GM12892 (cell line): Measurements from ENCODE around the gene CLRN2.

ENCODE experiments used
- POLR2A ChIP-seq: IDR thresholded peaks from 2 replicates; pipeline ENCODE4 v1.6.1; 2011; ENCODE audit warnings: low read depth, low read length, control low read depth
- POLR2AphosphoS5 ChIP-seq: IDR thresholded peaks from 2 replicates; pipeline ENCODE4 v1.6.1; 2011; ENCODE audit warnings: low read depth, low read length, control low read depth
- TAF1 ChIP-seq: IDR thresholded peaks from 2 replicates; pipeline ENCODE4 v1.6.1; 2011; ENCODE audit warnings: low read depth, mild to moderate bottlenecking, control low read depth, low read length, borderline replicate concordance

DNA sequence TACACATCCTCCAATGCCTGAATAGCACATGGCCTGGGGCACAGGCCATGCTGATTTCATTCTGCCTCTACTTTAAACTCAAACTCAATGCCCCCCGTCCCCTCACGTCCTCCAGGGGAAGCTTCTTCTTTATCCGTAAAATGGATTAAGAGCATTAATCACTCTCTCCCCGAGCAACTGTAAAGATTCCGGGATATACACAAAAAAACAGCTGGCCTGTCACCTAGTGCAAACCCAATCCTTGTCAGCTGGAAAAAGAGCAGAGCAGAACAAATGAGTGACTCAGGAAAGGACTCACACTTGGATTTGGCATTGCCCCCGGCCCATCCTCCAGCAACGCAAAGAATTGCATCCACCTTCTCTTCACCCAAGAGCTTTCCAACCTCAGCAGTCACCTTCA lies 10.9 kb upstream of the CLRN2 start:
- no peak for TF ChIP-seq POLR2A
- TF ChIP-seq POLR2AphosphoS5: no peak
- TF ChIP-seq TAF1: no peak
